Right ventricle myocardium superior (tissue), 1 donor: ENCODE results near the gene SELENOS. TPM values are rescaled to one million over a fixed set of nuclear protein-coding genes. Genes with fewer than 3 reads are reported as not detected.
A peak's percentile ranks its signal among the peaks of the same experiment; 100 is the strongest.
"Not testable (repeated sequence)": the region's sequence is repeated elsewhere in the genome, so short reads cannot be mapped to it uniquely, and the experiment has no call there.

ENCODE experiments used
- ATAC-seq: fragments of 200-7000 bp; cut with Tn5 transposase; one replicate; pipeline ENCODE4 v1.9.1; 2020; ENCODE audit warnings: mild to moderate bottlenecking; ENCODE audit not compliant: poor library complexity
- DNase-seq: peaks from one replicate; pipeline ENCODE4 v3.0.0-alpha.2; 2020
- intact Hi-C: fragments of 100-400 bp; cut with DNase I; formaldehyde crosslinking; loops from one replicate; pipeline ENCODE4 v1.11.2; 2022
- total RNA-seq: library from RNA; stranded (reverse); fragmentation: NEBNext Ultra II Directional; extraction: Animal tissue kit (Norgen Biotek cat#: 25700); gene quantifications from one replicate; pipeline ENCODE4 v1.2.1, GENCODE V29; 2021
- donor health status: DM: no; HTN: yes; CAD: no; lungs with severe emphysema.

The SELENOS gene
- total RNA-seq, 1 donor from 2014 or later, result 41.1 TPM

- peak; percentile 50 for ATAC-seq
- no peak for DNase-seq
- intact Hi-C loops, result no loop called here
These were observed 11.7 kb upstream of the SELENOS start for GRCh38 chr15:101288905-101289513.

DNA sequence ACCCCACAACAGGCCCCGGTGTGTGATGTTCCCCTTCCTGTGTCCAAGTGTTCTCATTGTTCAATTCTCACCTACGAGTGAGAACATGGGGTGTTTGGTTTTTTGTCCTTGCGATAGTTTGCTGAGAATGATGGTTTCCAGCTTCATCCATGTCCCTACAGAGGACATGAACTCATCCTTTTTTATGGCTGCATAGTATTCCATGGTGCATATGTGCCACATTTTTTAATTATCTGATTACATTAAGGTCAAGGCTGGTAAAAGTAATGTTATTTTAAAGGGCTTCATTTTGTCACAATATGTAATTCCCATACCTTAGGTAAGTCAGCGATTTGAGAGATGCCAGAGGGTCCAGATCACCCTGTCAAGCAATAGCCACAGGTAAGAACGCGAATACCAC, 10.1 kb upstream of the SELENOS start:
- ATAC-seq, DNase-seq, intact Hi-C loops: not testable (repeated sequence)

- intact Hi-C loops, result no loop called here
- no peak for ATAC-seq
These were observed 9.3 kb upstream of the SELENOS start for GRCh38 chr15:101286471-101287114.

DNA sequence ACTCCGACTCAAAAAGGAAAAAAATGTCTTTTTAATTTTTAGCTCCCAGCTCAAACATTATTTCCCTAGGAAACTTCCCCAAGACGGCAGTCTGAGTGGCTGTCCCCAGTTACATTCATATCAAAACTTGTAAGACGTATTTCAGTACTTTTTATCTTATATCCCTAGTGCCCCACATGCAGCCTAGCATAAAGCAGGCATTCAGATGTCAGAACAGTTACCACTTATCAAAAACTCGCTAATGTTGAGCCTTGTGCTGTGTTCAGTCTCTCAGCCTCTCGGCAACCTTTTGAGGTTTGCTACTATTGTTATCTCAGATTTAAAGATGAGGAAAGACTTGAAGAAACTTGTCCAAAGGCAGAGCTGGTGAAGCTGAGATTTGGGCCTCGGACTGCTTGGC, 6.6 kb upstream of the SELENOS start:
- intact Hi-C loops, result no loop called here
- no peak for DNase-seq
- no peak for ATAC-seq

More at GRCh38 chr15:101286471-101287114, 9.3 kb upstream of the SELENOS start:
- no peak for DNase-seq

DNA sequence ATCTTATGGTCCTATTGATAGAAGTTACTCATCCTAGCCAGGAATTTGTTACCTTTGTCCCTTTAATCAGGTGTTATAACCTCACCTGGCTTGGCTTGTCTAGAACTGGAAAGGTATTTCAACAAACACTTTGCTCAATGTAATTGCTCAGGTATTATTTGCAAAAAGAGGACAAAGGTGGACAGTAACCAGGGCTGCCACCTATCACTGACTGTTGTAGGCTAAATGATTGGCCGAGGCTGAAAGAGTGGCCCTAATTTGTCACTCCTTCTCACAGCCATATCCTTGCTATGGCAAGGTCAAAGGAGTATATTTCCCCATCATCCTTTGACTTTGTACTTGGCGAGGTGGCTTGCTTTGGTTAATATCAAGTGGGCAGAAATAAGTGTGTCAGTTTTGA, 2.7 kb upstream of the SELENOS start:
- DNase-seq (no peak), ATAC-seq (no peak)
- intact Hi-C loops, result no loop called here

DNA sequence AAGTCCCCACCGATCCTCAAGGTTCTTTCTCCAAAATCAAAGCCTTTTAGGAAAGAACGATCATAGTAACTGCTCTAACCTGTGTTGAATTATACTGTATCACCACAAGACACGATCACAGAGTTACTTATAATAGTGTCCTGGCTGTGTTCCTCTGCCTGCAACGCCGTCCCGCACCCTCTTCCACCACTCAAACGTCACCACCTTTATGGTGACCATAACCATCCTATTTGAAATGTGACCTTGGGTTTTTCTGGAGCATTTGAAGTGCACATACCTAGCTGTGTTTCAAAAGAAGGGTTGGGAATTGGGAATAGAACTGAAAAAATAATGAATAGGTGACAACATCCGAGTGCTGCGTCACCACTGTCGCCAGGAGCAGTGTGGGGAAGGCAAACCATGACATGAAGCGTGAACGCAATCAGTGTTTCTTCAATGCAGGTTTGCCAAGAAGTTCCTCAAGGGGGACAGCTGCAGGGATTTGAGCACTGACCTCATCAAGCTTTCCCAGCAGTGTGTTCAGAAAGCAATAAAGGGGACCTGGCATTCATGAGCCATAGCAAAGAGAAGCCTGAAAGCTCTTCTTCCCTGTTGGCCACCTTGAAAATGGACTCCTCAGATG, 769 bp upstream of the SELENOS start:
- intact Hi-C loops, result no loop called here
- no peak for ATAC-seq
- DNase-seq, result no peak

DNA sequence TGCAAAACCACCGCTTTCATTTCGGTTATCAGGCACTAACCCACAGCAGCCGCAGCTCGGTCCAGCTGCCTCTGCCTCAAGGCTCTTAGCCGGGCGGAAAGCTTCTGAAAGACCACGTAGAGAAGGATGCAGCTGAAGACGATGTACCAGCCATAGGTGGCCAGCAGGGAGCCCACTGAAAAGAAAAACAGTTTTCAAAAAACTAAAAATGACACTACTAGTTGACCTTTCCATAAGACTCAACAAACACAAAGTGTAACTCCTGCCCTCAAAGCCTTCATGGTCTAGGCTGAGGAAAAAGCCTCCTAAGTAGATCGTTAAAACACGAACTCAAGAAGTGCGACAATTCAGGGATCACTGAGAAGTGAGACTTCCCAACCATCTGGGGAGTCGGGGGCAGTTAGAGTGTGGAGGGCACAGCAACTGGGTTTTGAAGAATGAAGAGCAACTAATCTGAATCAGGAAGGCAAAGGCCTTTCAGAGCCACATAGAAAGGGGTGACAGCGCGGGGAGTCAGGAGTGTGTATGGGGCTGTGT, 716 bp downstream of the SELENOS start:
- ATAC-seq (no peak), DNase-seq (no peak)
- intact Hi-C loops, result no loop called here

DNA sequence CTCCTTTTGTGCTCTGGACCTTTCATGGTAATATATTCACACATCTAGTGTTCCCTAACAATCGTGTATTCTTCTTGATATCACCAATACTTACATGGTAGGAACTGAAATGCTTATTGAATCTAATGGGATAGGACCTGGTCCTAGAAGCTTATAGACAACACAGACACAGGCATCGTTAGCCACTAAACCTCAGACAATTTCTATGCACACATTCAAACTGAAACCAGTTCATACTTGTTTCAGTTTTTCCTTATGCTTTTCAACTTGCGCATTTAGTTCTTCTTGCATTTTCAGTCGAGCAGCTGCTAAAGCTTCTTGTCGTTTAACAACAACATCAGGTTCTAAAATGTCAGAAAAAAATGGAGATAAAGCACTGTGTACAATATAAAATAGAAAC, 2.3 kb downstream of the SELENOS start:
- no peak for ATAC-seq
- intact Hi-C loops, result no loop called here

GRCh38 chr15:101273534-101273933, 3.8 kb downstream of the SELENOS start:
- intact Hi-C loops, result no loop called here

More for the DNA sequence above, 2.3 kb downstream of the SELENOS start:
- no peak for DNase-seq

DNA sequence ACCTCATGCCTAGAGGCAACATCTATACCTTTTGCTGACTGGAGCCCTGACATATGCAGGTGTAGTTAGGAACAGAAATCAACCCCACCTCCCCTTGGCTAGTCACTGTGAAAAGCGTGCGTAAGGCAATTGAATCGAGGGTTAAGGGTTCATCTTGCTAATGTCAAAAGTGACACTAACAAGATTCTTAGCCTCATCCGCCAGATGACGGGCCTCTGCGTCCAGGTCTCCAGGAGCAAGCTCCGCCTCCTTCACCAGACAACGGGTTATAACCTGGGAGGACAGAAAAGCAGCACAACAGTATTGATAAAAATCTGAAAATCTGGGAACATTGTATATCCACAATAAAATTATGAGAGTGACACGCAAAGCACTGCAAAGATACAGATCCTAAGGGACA, 4.7 kb downstream of the SELENOS start:
- intact Hi-C loops, result no loop called here
- no peak for ATAC-seq
- no peak for DNase-seq

More at GRCh38 chr15:101273534-101273933, 3.8 kb downstream of the SELENOS start:
- no peak for ATAC-seq
- no peak for DNase-seq

DNA sequence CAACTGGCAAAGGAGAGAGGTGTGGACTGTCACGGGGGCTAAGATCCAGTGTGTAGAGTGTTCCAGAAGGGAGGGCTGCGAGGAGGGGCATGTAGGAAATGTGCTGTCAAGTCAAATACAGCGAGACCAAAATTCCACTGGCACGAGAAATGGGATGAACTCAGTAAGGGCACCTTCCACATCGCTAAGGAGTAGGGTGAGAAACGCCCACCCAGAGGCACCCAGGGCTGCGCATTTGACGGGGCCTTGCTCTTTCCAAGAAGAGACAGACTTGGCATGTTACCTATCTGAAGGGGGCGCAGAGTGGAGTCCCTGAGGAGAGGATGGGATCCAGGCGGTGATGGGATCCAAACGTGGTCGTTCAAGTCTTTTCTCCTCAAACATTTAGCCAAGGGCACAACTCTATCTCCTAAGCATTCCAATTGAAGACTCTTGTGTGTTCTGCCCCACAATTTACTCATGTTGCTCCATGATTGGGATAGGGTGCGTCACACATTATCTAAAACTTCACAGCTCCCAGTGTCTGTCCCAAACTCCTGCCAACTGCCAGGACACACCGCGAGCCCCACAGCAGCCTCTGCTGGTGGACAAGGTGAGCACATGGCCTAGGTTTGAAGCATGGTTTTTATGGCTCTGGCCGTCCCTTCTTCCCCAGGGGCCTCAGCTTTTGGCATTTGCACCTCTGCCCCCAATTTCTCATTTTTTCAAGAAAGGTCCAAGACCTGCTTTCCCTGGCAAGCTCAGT, 7.6 kb downstream of the SELENOS start:
- ATAC-seq (peak; percentile 66), DNase-seq (peak; percentile 62)
- intact Hi-C loops, result loop anchor here (10.0 kb wide), 1 partner anchor 345 kb away; no protein-coding TSS in a partner anchor

- peak; percentile 60 for DNase-seq
- intact Hi-C loops, result loop anchor here (10.0 kb wide), 1 partner anchor 343 kb away; no protein-coding TSS in a partner anchor
- peak; percentile 38 for ATAC-seq
These were observed 9.8 kb downstream of the SELENOS start for GRCh38 chr15:101267320-101268104.

DNA sequence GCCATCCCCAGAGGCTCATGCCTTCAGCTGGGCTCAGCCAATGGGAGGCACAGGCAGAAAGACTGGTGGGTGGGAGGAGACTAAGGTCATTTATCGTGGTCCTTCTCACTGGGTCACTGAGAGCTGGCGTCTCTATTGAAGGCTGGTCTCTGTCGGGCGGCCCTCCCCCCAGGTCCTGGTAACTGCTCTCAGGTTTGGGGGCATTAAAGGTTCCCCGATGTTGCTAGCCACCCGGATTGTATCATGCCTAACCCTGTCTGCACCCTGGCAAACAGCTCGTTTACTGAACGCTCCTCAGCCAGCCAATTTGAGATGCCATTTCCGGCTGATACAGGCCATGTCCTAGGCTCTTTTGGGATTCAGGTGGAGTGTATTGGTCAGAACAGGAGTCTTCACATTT, 10.5 kb downstream of the SELENOS start:
- intact Hi-C loops, result loop anchor here (10.0 kb wide), 1 partner anchor 342 kb away; no protein-coding TSS in a partner anchor
- DNase-seq, result no peak
- ATAC-seq, result no peak

GRCh38 chr15:101266034-101266433, 11.3 kb downstream of the SELENOS start:
- no peak for DNase-seq
- ATAC-seq, result no peak
- intact Hi-C loops, result loop anchor here (10.0 kb wide), 1 partner anchor 341 kb away; no protein-coding TSS in a partner anchor

GRCh38 chr15:101264911-101265641, 12.2 kb downstream of the SELENOS start:
- intact Hi-C loops, result loop anchor here (10.0 kb wide), 1 partner anchor 340 kb away; no protein-coding TSS in a partner anchor
- ATAC-seq (no peak), DNase-seq (no peak)

GRCh38 chr15:101264011-101264410, 13.3 kb downstream of the SELENOS start:
- ATAC-seq, result no peak

DNA sequence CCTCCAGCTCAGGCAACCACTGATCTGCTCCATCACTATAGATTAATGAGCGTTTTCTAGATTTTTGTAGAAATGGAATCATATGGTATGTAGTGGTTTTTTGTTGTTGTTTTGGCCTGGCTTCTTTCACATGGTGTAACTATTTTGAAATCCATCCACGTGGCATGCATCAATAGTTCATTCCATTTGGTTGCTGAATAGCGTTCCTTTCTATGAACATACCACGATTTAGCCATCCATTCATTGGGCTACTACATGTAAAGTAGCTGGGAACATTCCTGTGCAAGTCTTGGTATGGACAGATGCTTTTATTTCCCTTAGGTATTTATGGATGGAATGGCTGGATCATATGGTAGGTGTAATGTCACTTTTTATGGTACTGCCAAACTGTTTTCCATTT, 14.7 kb downstream of the SELENOS start:
- ATAC-seq, result no peak
- no peak for DNase-seq
- intact Hi-C loops, result loop anchor here (10.0 kb wide), 1 partner anchor 338 kb away; no protein-coding TSS in a partner anchor

More at GRCh38 chr15:101264011-101264410, 13.3 kb downstream of the SELENOS start:
- intact Hi-C loops, result loop anchor here (10.0 kb wide), 1 partner anchor 339 kb away; no protein-coding TSS in a partner anchor
- no peak for DNase-seq
